Bronchial epithelial cell (primary cell): Measurements from ENCODE around the gene TTC39C. TPM values are rescaled to one million over a fixed set of nuclear protein-coding genes. Genes with fewer than 3 reads are reported as not detected.

Experiments
- DNase-seq: peaks from one replicate; pipeline ENCODE4 v3.0.0-alpha.2; 2010; ENCODE audit warnings: low read depth
- FAIRE-seq: peaks from 2 replicates; lab custom pipeline; 2011; peaks lifted over from hg19 to GRCh38; lab: Jason Lieb, UNC
- H3K27me3 ChIP-seq: 2 replicates; pipeline ENCODE4 v1.5.1; 2011; ENCODE audit warnings: low read length; ENCODE audit not compliant: control insufficient read depth, insufficient read depth
- H3K36me3 ChIP-seq: 2 replicates; pipeline ENCODE4 v1.5.1; 2011; ENCODE audit warnings: low read length; ENCODE audit not compliant: control insufficient read depth, insufficient read depth
- H3K4me3 ChIP-seq: 2 replicates; pipeline ENCODE4 v1.5.1; 2011; ENCODE audit warnings: mild to moderate bottlenecking, low read depth, low read length, control low read depth
- total RNA-seq: library from RNA; depleted of rRNA; stranded (reverse); fragments of >200 nt; gene quantifications from 2 replicates; pipeline ENCODE4 v1.2.1, GENCODE V29; 2014
- TF ChIP-seq, protein P1 (sequence below): IDR thresholded peaks from 2 replicates; pipeline ENCODE4 v1.5.1; 2011; ENCODE audit warnings: mild to moderate bottlenecking, moderate library complexity, low read length, control low read depth, inconsistent platforms; ENCODE audit not compliant: insufficient read depth, severe bottlenecking

Gene TTC39C
- total RNA-seq, 1 donor from 2014 or later, result 15.3 TPM

DNA sequence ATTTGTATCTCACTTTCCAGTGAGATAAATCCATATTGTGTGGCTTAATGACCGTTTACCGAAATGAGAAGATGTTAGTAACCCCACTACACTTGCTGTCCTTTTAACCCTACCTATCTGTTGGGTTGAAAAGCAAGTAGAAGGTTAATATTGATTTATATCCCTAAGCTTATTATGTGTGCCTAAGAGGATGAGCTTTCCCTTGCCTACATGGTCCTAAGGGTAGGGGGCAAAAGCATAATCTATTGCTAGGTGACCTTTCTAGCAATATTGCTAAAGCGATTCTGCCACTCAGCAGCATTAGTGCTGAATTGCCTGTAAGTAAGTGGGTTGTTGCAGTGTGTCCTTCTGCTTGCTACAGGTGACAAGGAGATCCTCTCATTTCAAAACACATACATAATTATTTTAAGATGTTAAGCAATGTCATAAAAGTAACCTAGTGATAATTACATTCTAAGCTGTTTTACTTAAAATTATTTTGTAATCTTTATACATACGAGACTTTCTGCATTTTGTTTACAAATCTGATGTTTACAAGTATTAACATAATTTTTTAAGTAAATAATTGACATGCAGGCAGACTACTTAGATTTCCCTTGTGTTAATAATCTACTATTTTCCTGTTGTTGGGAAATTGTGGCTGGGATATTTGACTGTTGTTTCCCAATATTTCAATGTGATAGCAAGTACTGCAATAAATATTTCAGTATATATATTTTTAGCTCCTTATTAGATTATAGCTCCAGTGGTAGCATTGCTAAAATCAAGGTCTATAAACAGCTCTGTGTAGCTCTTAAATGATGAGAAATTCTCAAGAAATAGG, 75.2 kb downstream of the TTC39C start:
- FAIRE-seq (no peak), DNase-seq (no peak)
- Histone ChIP-seq H3K4me3 (no peak overlapping the region), H3K27me3 (no peaks in the 10 kb centered on the region), H3K36me3 (peaks cover 1% of the 10 kb centered on the region)
- TF ChIP-seq, protein P1, sequence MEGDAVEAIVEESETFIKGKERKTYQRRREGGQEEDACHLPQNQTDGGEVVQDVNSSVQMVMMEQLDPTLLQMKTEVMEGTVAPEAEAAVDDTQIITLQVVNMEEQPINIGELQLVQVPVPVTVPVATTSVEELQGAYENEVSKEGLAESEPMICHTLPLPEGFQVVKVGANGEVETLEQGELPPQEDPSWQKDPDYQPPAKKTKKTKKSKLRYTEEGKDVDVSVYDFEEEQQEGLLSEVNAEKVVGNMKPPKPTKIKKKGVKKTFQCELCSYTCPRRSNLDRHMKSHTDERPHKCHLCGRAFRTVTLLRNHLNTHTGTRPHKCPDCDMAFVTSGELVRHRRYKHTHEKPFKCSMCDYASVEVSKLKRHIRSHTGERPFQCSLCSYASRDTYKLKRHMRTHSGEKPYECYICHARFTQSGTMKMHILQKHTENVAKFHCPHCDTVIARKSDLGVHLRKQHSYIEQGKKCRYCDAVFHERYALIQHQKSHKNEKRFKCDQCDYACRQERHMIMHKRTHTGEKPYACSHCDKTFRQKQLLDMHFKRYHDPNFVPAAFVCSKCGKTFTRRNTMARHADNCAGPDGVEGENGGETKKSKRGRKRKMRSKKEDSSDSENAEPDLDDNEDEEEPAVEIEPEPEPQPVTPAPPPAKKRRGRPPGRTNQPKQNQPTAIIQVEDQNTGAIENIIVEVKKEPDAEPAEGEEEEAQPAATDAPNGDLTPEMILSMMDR, result no peak

DNA sequence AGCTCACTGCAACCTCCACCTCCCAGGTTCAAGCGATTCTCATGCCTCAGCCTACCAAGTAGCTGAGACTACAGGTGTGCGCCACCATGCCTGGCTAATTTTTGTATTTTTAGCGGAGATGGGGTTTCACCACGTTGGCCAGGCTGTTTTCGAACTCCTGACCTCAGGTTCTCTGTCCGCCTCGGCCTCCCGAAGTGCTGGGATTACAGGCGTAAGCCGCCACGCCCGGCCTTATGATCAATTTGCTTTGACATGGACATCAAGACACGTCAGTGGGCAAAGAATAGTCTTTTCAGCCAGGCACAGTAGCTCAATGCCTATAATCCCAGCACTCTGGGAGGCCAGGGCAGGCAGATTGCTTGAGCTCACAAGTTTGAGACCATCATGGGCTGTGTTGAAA, 76.3 kb downstream of the TTC39C start:
- no peaks in the 10 kb centered on the region for H3K27me3 ChIP-seq
- TF ChIP-seq, protein P1, result no peak
- no peak overlapping the region for H3K4me3 ChIP-seq
- H3K36me3 ChIP-seq, result peaks cover 1% of the 10 kb centered on the region
- FAIRE-seq, result no peak
- DNase-seq, result no peak

DNA sequence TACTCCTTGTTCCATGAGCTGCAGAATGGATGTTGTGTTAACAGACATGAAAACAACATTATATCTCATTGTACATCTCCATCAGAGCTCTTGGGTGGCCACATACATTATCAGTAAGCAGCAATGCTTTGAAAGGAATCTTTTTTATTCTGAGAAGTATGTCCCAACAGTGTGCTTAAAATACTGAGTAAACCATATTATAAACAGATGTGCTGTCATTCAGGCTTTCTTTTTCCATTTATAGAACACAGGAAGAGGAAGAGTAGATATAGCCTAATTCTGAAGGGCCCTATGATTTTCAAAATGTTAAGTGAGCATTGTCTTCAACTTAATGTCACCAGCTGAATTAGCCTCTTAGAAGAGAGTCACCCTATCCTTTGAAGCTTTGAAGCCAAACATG, 80.0 kb downstream of the TTC39C start:
- Histone ChIP-seq H3K27me3 (no peaks in the 10 kb centered on the region), H3K36me3 (peaks cover 1% of the 10 kb centered on the region), H3K4me3 (no peak overlapping the region)
- no peak for DNase-seq
- TF ChIP-seq, protein P1, result no peak
- no peak for FAIRE-seq

DNA sequence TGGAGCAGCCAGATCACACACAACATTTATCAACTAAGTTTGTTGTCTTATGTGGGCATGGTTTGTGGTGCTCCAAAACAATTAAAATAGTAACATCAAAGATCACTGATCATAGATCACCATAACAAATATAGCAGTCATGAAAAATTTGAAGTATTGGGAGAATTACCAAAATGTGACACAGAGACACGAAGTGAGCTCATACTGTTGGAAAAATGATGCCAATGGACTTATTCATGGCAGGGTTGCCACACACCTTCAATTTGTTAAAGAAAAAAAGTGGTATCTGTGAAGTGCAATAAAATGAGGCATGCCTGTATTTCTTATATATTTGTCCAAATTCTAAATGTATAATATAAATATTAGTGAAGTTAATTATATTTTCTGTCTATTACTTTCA, 81.4 kb downstream of the TTC39C start:
- DNase-seq (no peak), FAIRE-seq (no peak)
- TF ChIP-seq, protein P1, result no peak
- Histone ChIP-seq H3K36me3 (peaks cover 1% of the 10 kb centered on the region), H3K4me3 (no peak overlapping the region), H3K27me3 (no peaks in the 10 kb centered on the region)

DNA sequence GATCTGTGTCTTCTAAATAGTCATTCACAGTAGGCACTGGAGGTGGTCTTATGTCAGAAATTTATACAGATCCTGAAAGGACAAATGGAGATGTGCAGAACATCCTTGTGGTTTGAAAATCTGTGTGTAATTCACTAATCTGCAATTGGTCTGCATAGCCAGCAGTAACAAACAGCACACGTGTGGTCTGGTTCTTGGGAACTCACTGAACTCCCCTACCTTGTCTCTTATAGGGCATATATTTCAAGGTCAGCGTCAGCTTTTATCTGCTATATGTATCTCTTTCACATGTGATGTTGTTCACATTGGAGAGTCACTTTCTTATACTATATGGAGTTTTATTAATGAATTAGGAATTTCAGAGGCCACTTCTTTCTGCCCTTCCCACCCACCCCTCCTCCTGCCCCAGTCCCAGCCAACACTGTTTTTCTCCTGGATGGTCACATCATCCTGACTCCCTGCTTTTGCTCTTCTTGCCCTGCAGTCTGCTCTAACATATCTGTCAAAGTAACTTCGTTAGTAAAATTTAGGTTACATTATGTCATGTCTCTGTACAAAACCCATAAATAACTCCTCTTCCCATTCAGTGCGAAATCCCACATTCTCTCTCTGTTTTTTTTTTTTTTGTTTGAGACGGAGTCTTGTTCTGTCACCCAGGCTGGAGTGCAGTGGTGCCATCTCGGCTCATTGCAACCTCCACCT, 88.9 kb downstream of the TTC39C start:
- TF ChIP-seq, protein P1, result no peak
- no peaks in the 10 kb centered on the region for H3K27me3 ChIP-seq
- peaks cover 2% of the 10 kb centered on the region for H3K36me3 ChIP-seq
- H3K4me3 ChIP-seq, result no peak overlapping the region
- FAIRE-seq, result no peak
- DNase-seq, result no peak
